HG02798 (cell line): ENCODE results near the gene MTM1.

Source experiments
- ATAC-seq: cut with Tn5 transposase; IDR thresholded peaks from one replicate; pipeline ENCODE4 v1.9.1; 2021; ENCODE audit warnings: mild to moderate bottlenecking; ENCODE audit not compliant: unreplicated experiment, poor library complexity

MTM1 gene

DNA sequence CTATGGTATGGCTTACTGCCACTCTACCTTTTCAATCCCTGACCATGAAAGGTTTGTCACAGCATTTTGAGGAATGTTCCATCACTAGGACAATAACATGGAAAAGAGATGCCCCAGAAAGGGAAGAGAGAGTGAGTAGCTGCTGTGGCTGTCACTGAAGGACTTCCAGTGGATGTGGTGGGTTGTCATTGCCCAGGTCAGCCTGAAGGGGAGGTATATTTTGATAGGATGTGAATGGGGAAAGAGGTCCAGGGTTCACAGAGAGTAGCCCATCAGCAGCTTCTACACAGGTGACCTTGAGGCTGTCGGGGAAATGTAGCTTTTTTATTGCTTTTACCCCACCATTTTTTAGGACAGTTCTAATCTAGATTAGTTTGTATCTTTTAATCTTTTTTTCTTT, 30.8 kb downstream of the MTM1 start:
- no peak for ATAC-seq

DNA sequence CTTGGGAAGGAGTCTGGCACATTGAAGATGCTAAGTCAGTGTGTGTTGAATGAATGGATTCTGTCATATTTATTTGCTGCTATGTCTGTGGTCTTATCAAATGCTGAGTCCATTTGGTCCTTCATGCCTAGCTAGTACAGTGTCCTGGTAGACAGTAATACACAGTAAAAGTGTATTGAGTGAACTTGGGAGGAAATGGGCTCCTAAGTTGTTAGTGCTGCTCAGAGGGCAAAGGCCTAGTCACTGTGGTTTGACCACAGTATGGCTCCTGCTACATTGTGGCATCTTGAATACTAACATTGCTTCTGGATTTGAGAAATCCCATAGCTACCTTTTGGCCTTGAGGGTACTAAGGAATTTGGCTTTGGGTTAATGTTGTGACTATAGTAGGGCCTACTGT, 33.9 kb downstream of the MTM1 start:
- no peak for ATAC-seq

DNA sequence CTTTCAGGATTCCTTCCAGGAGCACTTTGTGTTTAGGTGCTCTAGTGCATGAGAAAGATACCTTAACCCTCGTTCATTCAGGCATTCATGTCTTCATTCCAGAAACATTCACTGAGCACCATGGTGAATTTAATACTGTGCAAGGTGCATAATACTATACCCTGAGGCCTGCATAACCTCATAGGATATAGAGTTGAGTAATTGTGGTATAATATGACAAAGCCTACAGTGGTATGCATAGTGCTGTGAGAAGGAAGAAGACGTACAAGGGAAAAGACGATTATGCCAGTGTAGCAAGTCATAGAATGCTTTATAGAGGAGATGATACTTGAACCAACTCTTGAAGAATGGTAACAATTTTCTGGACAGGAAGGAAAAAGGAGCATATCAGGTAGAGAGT, 34.3 kb downstream of the MTM1 start:
- no peak for ATAC-seq

DNA sequence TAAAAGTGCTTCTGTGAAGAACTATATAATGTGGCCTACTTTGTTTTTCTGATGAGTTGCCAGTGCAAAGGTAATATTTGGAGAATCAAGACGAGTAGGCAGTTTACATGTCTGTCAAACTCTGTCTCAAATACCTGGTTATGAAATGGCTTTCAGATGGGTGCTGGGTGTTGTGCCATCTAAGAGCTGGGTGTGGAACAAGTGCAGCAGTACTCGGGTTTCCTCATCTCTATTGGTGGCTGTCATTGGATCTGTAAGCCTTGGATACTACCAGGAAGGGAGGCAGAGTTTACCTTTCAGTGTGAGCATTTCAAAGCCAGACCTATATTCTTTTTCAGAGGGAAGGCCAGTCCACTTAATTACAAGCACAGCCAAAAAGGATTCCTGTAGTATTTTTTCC, 37.2 kb downstream of the MTM1 start:
- ATAC-seq: no peak

DNA sequence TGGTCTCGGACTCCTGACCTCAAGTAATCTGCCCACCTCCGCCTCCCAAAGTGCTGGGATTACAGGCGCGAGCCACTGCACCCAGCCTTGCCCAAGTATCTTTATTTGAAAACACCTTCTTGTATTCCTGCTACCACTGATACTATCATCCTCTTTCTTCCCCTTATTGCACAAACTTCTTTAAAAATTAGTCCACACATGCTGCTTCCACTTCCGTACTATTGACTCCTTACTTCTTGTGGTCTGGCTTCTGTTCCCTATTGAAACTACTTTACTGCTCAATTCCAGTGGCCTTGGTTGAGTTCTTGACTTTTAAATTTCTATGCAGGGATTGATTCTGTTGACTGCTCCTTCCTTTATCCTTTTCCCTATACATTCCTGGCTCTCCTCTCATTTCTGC, 38.8 kb downstream of the MTM1 start:
- no peak for ATAC-seq

DNA sequence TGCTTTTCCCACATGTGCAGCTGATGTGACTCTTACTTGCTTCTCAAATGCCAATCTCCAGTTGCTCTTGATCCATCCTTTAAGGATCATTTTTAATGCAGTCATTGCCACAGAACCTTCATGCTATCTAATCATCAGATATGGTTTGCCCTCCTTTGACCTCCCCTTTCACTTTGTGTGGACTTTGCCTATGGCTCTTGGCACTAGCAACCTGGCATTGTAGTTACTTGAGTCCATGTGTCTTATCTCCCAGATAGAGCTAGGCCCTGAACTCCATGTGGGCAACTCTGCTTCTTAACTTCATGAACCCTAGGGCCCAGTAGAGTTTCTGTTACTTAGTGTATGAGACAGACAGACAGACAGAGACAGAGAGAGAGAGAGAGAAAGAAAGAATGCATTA, 41.6 kb downstream of the MTM1 start:
- no peak for ATAC-seq

DNA sequence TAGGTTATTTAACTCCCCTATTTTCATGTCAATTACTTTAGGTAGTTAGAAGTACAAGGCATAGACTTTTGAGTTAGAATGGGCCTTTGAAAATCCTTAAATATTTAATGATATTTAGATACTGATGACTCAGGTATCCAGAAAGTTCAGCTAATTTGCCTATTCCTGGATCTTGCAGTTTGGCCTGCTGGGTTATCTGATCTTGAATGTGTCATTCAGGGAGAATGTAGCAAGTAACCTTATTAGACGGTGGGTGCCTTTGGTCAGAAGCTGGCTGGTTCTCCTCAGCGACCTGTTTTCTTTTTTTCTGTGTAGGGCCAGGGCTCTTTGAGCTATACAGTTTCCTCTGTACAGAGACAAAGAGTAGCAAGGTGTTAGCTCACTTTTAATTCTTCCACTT, 42.0 kb downstream of the MTM1 start:
- ATAC-seq: no peak

DNA sequence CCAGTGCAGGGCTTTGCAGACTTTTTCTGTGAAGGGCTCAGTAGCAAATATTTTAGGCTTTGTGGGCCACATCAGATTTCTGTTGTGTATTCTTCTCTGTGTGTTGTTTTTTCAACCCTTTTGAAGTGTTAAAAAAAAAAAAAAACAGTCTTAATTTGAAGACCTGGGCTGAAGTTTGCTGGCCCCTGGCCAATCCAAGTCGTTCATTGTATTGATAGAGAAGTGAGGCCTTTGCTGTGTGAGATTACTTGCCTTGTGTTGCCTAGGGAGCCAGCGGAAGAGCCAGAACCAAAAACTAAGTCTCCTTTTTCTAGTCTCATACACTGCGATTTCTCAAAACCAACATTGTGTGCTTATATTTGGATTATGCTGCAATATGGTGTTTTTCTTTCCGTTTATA, 46.9 kb downstream of the MTM1 start:
- no peak for ATAC-seq

DNA sequence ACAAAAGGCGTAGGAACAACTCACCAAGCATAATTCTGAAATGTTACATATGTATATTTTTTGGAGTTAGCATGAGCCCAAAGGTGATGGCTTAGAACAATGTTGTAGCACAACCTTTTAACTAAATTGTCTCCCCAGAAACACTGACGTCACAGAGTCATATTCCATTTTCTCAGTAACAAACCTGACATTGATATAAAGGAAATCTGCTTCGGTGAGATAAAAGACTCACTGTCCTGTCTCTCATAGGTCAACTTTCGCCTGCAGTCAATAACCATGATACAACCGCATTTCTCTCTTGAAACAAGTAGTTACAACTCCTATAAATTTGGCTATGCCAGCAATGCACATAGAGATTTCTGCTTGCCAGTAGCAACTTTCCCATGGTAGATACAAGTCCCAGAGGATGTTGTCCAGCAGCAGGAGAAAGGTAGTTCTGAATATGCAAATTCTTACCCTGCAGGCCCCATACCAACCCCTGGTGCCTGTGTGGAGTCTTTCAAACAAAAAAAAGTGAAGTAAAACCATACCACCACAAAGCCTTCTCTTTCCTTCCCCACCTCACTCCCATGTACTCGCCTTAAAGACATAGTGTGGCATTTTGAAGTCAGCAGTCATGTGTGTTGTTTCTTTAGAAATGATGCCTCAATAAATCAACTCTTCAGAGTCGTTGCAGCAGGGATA, 47.9 kb downstream of the MTM1 start:
- no peak for ATAC-seq

DNA sequence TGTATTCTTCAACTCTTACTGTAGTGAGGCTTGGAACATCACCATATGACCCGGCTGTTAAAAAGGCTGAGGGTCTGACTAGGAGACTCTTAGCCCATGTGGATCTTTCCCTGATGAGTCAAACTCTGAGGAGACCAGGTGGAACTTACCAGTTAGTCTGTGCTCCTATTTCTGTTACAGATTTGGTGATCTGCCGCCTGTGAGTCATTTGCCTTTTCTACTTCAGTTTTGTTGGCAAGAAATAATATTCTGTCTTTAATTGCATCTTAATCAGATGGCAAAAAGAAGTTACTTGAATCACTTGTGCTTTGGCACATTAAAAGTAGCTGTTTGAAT, 48.4 kb downstream of the MTM1 start:
- ATAC-seq: no peak

DNA sequence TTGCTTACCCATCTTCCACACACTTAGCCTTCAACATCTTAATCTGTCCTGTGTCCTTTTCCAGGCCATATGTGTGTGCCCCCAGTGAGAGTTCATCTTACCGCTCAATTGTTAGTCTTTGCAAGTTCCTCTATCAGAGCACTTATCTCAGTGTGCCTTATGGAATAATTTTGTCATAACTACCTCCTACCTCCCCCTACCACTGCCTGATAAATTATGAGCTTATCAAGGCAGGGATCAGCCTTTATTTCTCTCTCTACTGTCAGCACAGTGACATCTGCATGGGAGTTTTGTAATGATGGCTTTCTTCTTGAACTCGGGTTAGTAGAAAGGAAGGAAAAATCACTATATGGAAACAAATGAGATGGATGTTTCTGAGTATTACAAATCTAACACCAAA, 53.2 kb downstream of the MTM1 start:
- no peak for ATAC-seq

DNA sequence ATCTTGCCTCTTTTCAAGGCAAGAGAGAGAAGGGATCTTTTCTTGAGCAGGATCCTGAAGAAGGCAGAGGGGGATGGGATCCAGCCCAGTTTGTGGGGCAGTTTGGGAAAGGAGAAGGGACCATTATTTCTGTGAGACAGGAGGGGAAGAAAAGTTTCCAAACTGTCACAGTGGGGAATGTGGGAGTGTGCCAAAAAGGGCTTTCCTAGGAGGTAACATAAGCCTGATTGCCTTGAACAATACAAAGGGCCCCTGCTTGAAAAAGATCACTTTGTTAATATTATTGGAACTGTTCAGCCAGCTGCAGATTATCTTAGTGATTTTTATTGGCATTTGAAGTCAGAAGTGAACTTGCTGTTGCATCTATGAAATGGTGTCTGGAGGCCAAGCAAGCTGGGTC, 55.2 kb downstream of the MTM1 start:
- ATAC-seq: no peak

DNA sequence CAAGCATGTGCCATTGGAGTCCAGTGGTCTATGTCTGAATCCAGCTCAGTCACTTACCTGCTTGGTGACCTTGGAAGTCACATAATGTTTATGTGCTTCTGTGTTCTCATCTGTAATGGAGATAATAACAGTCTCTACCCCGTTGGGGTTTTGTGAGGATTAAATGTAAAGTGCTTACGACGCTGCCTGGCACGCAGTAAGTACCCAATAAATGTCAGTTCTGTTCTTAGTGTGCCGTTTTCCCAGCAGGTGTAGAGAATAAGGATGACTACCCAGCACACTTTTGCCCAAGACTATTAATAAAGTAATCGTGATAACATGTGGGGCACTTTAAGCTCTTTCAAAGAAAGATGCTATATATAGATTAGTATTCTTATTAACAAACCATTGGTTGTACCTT, 56.7 kb downstream of the MTM1 start:
- no peak for ATAC-seq

DNA sequence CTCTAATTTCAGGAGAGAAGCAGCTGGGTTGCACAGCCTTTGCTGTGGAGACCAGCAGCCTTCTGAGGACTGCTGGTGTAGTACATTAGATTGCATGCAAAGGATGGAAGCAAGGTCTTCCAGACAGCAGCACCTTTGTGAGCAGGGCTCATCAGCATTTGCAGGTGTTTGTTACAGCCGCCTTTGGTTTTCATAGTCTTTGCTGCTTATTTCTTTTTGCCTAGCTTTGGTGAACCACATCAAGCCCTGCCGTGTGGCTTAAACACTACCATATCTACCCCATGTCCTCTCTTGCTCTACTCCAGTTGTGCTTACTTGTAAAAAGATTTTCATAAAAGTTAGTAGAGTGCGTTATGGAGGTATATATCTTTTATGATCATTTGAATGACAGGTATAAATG, 57.5 kb downstream of the MTM1 start:
- no peak for ATAC-seq

DNA sequence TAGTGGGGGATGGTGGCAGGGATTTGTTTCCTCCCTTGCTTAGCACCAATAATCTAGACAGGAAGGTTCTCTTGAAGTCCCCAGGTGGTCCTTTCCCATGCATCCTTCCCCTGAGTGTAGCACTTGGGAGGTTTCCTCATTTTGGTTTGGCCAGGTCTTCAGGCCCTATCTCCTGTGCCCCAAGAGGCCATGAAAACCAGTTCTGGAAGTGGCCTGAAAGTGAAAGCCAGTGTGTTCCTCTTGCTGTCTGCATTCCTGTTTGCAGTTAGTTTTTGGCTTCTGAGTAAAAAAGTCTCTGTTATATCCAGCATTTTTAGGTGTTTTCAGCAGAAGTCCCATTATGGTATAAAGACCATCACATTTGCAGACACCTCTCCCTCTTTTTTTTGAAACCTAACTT, 59.5 kb downstream of the MTM1 start:
- ATAC-seq: no peak

DNA sequence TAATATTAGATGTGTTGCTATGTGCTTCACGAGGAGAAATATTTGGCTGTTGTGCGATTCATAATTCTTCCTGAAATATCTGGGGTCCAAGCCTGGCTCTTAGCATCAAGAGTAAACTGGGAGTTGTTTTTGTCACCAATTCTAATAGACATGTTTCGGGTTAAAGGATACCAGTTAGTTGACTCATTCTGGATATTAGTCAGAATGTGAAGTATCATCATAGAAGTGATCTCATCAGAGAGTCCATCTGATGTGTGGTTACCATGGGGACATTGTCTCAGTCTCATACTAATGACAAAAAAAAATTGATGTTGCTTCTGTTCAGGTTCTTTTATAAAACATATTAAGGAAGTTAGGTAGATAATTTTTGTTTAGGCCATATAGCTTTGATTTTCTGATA, 67.5 kb downstream of the MTM1 start:
- ATAC-seq: no peak

DNA sequence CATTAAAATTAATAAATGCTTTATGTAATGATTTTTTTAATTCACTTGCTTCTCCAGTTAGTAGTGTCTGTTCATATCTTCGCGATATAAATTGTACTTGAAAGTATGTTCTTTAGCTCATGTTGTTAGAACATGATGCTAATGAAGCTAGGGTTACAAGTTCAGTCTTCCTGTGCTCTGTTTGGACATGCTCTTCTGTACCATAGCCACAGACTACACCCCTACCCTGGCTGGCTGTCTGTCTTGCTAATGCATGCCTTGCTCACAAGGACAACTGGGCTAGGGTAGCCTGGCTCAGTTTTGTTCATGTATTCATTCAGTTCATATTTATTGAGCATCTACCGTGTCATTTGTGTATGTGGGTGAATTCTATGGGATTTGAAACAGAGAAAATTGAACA, 74.0 kb downstream of the MTM1 start:
- no peak for ATAC-seq

DNA sequence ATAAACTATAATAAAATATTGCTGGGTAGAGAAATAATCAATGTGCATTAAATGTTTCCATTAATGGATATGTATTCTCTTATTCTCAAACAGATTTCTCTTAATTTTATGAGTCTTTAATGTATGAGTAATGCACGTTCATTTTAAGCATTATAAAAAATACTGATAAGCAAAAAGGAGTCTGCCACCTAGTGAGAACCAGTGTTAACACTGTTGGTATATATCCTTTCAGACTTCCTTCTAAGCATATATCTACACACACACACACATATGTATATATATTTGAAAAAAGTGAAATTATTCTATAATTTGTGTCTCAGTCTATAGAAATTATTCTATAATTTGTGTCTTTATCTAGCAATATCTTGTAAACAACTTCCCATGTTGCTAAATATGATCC, 74.8 kb downstream of the MTM1 start:
- ATAC-seq: no peak

DNA sequence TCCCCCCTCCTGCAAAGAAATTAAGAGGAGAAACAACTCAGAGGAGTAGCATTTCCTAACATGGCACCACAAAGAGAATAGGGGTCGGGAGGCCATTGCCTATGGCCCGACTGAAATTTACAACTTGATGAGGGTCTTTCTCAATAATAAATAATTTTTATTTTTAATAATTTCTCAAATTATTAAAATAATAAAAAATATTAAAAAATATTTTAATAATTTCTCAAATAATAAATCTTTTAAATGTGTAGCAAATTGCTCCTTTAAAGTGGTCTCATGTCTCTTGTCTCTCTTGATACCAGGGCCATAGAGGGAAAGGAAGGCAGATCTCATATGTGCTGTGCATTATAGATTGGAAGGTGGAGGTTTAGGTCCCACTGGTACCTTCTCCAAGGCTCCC, 75.5 kb downstream of the MTM1 start:
- ATAC-seq: no peak

DNA sequence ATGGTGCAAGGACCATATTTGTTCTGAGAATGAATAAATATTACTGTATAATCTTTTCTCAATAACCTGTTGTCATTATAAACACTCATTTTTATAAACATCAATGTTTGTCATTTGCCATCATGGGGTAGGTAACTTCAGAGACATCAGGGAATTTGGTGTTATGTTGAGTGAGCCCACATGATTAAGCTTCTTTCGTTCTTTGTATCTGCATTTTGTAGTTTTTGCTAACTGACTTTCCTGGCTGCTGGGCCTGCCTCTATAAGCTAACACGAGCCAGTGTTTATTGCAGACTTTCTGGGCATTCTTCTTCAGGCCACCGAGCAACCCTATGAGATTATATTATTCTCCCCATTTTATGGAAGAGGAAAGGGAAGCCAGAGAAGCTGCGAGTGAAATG, 76.0 kb downstream of the MTM1 start:
- no peak for ATAC-seq

DNA sequence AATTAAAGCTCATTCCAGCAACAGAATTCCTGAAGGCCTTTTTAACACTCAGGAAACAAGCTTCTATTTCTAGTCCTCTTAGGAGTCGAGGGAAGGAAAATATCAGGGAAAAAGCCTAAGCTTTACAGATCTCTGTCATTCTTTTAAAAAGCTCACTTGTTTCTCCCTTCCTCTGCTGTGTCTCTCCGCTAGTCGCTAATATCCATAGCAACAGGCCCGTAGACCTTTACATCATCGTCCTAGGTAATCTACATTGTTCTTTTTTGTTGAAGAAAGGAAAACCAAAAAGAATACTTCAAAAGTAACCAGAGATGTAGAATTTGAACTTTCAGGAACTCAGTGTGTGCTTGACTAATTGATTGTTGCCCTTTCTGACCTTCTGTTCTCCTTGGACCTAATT, 78.9 kb downstream of the MTM1 start:
- no peak for ATAC-seq

DNA sequence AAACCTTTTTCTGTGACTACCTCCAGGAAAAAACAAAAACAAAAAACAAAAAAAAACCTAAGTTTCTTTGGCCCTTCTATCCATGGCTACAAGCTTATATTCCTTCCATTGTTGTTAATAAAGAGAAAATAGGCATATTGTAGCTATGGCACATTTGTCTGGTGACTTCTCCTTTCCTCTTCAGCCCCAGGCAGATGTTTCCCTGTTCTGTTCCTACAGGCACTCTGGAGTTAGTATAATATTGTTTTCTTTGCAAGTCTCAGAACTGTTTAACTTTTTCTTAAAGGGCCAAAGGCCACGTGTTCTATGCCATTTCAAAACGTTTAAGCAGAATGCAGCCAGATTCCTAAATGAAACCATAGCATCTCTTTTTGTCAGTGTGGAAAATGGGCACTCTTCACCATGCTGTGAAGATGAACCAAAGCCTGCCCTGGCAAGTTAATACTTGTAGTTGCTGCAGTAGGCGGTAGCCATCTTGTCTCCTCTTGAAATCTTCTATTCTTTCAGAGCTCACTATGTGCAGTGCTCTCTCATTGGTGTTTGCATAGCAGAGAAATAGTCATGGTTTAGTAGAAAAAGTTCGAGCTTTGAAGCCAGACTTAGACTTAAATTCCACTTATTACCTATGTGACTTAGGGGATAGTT, 80.0 kb downstream of the MTM1 start:
- ATAC-seq: no peak
